Progenitor cell of endocrine pancreas (in vitro differentiated cells): ENCODE measurements around the gene LRMDA. TPM values are rescaled to one million over a fixed set of nuclear protein-coding genes. Genes with fewer than 3 reads are reported as not detected.
"Not testable (repeated sequence)": the region's sequence is repeated elsewhere in the genome, so short reads cannot be mapped to it uniquely, and the experiment has no call there.

ENCODE experiments used
- DNase-seq: peaks from one replicate; pipeline ENCODE4 v3.0.0; 2021; ENCODE audit warnings: low spot score; ENCODE audit not compliant: unreplicated experiment
- H3K27ac Mint-ChIP-seq: 2 replicates; pipeline ENCODE4 v1.8.0; 2021; ENCODE audit warnings: mild to moderate bottlenecking, moderate library complexity, mixed read lengths
- H3K27me3 Mint-ChIP-seq: 2 replicates; pipeline ENCODE4 v1.8.0; 2021; ENCODE audit warnings: mixed read lengths
- H3K36me3 Mint-ChIP-seq: 2 replicates; pipeline ENCODE4 v1.8.0; 2022; ENCODE audit warnings: mixed read lengths; ENCODE audit not compliant: insufficient read depth
- H3K4me1 Mint-ChIP-seq: 2 replicates; pipeline ENCODE4 v1.8.0; 2021; ENCODE audit warnings: low read depth, mixed read lengths
- H3K4me3 Mint-ChIP-seq: 2 replicates; pipeline ENCODE4 v1.8.0; 2021; ENCODE audit warnings: low read depth, mild to moderate bottlenecking, moderate library complexity, mixed read lengths
- H3K9me3 Mint-ChIP-seq: 2 replicates; pipeline ENCODE4 v1.8.0; 2021; ENCODE audit warnings: low read depth, mixed read lengths
- CTCF ChIP-seq: fragments of 200-600 bp; sonication (generic); IDR thresholded peaks from one replicate; pipeline ENCODE4 v1.5.0; 2021; ENCODE audit warnings: antibody characterized with exemption, mild to moderate bottlenecking; ENCODE audit not compliant: unreplicated experiment
- total RNA-seq: library from RNA; stranded (reverse); gene quantifications from 2 replicates; pipeline ENCODE4 v1.2.1, GENCODE V29; 2021

Gene LRMDA
- total RNA-seq, 1 donor from 2014 or later = 6.5 TPM

- H3K36me3 Mint-ChIP-seq = no peaks in the 10 kb centered on the region
- H3K4me1 Mint-ChIP-seq = peaks cover 9% of the 10 kb centered on the region
- no peak for DNase-seq
- H3K4me3 Mint-ChIP-seq = no peak overlapping the region
- peaks cover 3% of the 10 kb centered on the region for H3K27me3 Mint-ChIP-seq
- H3K27ac Mint-ChIP-seq = no peak overlapping the region
- H3K9me3 Mint-ChIP-seq = peaks cover 3% of the 10 kb centered on the region
- TF ChIP-seq CTCF = no peak
Observed at GRCh38 chr10:76139431-76139830, 708.0 kb downstream of the LRMDA start.

DNA sequence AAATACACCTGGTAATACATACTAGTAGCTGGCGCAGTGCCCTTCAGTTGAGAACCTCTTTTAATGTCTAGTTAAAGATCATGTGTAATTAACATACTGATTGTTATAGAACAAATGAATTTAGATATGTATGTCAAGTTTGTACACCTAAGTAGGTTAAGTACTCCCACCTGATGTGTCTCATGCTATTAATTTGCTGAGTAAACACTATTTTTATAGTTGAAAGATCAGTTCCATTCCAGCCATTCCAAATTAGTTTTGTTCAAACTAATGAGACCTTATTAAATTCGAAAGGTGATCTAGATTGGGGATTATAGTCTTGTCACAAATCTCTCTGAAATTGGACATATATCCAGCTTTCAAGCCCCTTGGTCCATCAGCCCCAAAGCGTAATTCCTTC lies 710.0 kb downstream of the LRMDA start:
- peaks cover 6% of the 10 kb centered on the region for H3K9me3 Mint-ChIP-seq
- H3K27me3 Mint-ChIP-seq = peaks cover 3% of the 10 kb centered on the region
- H3K27ac Mint-ChIP-seq = no peak overlapping the region
- H3K36me3 Mint-ChIP-seq = peaks cover 5% of the 10 kb centered on the region
- H3K4me3 Mint-ChIP-seq = no peak overlapping the region
- no peak for TF ChIP-seq CTCF
- H3K4me1 Mint-ChIP-seq = peaks cover 8% of the 10 kb centered on the region
- no peak for DNase-seq

GRCh38 chr10:76148217-76148616 lies 716.8 kb downstream of the LRMDA start:
- Mint-ChIP-seq H3K36me3 (peaks cover 11% of the 10 kb centered on the region), H3K4me1 (peaks cover 20% of the 10 kb centered on the region), H3K9me3 (peaks cover 14% of the 10 kb centered on the region)
- H3K27me3 Mint-ChIP-seq, H3K4me3 Mint-ChIP-seq, DNase-seq, H3K27ac Mint-ChIP-seq: not testable (repeated sequence)

- Mint-ChIP-seq H3K4me1 (peaks cover 20% of the 10 kb centered on the region), H3K9me3 (peaks cover 18% of the 10 kb centered on the region), H3K27me3 (no peaks in the 10 kb centered on the region), H3K36me3 (peaks cover 16% of the 10 kb centered on the region), H3K27ac (peak overlapping the region; percentile 100), H3K4me3 (no peak overlapping the region)
- TF ChIP-seq CTCF = no peak
- DNase-seq = no peak
Observed at GRCh38 chr10:76149182-76149581, 717.8 kb downstream of the LRMDA start.

DNA sequence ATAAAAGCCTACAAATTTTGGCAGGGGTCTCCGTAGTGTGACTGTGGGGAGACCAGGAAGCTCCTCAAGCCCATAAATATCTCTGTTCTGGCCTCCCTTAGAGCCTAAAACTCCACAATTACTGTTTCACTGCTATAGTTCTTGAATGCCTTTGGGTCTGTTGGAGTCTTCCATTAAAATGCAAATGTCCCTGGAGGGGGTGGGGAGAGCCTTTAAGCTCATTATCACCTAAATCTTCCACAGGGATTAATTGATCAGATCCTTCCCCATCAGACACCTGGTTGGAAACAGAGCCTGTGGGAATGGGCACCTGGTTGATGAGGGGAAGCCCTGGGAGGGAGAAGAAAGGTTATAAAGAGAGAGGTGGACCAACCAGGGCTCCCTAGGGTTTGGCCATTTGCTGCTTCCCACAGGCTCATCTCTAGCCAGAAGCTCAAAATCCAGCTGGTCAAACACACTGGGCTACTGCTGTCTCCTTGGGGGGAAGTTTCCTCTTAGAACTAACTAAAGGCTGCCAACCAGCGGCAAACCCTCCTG lies 718.2 kb downstream of the LRMDA start:
- Mint-ChIP-seq H3K27ac (peak overlapping the region; percentile 100), H3K4me1 (peaks cover 20% of the 10 kb centered on the region), H3K4me3 (peak overlapping the region; percentile 59), H3K9me3 (peaks cover 21% of the 10 kb centered on the region), H3K27me3 (no peaks in the 10 kb centered on the region), H3K36me3 (peaks cover 18% of the 10 kb centered on the region)
- DNase-seq = no peak
- TF ChIP-seq CTCF = no peak

- Mint-ChIP-seq H3K27ac (peak overlapping the region; percentile 100), H3K4me3 (peak overlapping the region; percentile 57), H3K27me3 (no peaks in the 10 kb centered on the region), H3K4me1 (peaks cover 24% of the 10 kb centered on the region), H3K36me3 (peaks cover 16% of the 10 kb centered on the region), H3K9me3 (peaks cover 20% of the 10 kb centered on the region)
- DNase-seq = peak; percentile 50
- TF ChIP-seq CTCF = no peak
Observed at GRCh38 chr10:76150139-76150875, 718.9 kb downstream of the LRMDA start.
